Upper lobe of left lung (tissue), 4 donors: ENCODE measurements around the gene MEFV.
"Not testable (repeated sequence)": the region's sequence is repeated elsewhere in the genome, so short reads cannot be mapped to it uniquely, and the experiment has no call there.

ENCODE experiments used
- POLR2A ChIP-seq, 4 donors: fragments of 450-650 bp; IDR thresholded peaks; one replicate each; pipeline ENCODE4 v1.5.1; 2016 to 2017; ENCODE audit warnings: antibody characterized with exemption in 4 of 4, mild to moderate bottlenecking in 2 of 4
- POLR2AphosphoS5 ChIP-seq, 2 donors: sonication (generic); formaldehyde crosslinking; IDR thresholded peaks; one replicate each; pipeline ENCODE4 v1.5.1; 2017; ENCODE audit warnings: antibody characterized with exemption in 2 of 2

GRCh38 chr16:3197694-3198333 is 58.6 kb downstream of the MEFV start:
- not testable (repeated sequence) for TF ChIP-seq POLR2AphosphoS5, POLR2A (IDR thresholded peaks at IDR 0.05)
